Astrocyte of the spinal cord (primary cell): ENCODE data around the gene PTPN11.

Source experiments
- DNase-seq: peaks from one replicate; pipeline ENCODE4 v3.0.0; 2011; ENCODE audit warnings: low read depth, low spot score
- H3K4me3 ChIP-seq: 2 replicates; pipeline ENCODE4 v1.5.1; 2011; ENCODE audit warnings: low read depth, mild to moderate bottlenecking, low read length, moderate library complexity
- in situ Hi-C: cut with HindIII; loops from 2 replicates; pipeline ENCODE4 v1.10.0; 2017; ENCODE audit warnings: low sequenced_read_pairs
- TF ChIP-seq, protein P1 (sequence below): IDR thresholded peaks from 2 replicates; pipeline ENCODE4 v1.5.1; 2012; ENCODE audit warnings: low read depth, mild to moderate bottlenecking, low read length, inconsistent platforms

PTPN11 gene

DNA sequence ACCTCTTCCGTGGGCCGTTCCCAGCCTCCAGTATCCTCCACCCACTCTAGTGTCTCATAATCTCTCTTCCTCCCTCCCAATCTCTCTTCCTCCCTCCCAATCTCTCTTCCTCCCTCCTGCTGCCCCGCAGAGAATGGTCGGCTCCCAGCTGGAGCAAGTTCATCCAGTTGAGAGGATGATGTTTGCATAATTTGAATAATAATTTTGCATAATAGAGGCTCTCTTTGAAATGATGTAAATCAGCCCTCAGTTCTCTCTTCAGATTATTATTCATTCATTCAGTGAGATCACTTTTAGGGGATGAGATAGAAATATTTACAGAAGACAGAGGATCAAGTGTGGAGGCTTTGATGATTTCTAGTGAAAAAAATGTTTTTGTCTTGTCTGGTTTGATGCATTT is 125.0 kb downstream of the PTPN11 start:
- no peak for DNase-seq
- in situ Hi-C loops, result no loop called here
- TF ChIP-seq, protein P1, sequence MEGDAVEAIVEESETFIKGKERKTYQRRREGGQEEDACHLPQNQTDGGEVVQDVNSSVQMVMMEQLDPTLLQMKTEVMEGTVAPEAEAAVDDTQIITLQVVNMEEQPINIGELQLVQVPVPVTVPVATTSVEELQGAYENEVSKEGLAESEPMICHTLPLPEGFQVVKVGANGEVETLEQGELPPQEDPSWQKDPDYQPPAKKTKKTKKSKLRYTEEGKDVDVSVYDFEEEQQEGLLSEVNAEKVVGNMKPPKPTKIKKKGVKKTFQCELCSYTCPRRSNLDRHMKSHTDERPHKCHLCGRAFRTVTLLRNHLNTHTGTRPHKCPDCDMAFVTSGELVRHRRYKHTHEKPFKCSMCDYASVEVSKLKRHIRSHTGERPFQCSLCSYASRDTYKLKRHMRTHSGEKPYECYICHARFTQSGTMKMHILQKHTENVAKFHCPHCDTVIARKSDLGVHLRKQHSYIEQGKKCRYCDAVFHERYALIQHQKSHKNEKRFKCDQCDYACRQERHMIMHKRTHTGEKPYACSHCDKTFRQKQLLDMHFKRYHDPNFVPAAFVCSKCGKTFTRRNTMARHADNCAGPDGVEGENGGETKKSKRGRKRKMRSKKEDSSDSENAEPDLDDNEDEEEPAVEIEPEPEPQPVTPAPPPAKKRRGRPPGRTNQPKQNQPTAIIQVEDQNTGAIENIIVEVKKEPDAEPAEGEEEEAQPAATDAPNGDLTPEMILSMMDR, result no peak
- H3K4me3 ChIP-seq, result no peak overlapping the region

GRCh38 chr12:112546339-112546738 is 127.6 kb downstream of the PTPN11 start:
- TF ChIP-seq, protein P1, result no peak
- no peak overlapping the region for H3K4me3 ChIP-seq
- in situ Hi-C loops, result no loop called here
- DNase-seq, result no peak

GRCh38 chr12:112546996-112547395 is 128.2 kb downstream of the PTPN11 start:
- no peak overlapping the region for H3K4me3 ChIP-seq
- in situ Hi-C loops, result no loop called here
- TF ChIP-seq, protein P1, result no peak
- DNase-seq, result no peak

DNA sequence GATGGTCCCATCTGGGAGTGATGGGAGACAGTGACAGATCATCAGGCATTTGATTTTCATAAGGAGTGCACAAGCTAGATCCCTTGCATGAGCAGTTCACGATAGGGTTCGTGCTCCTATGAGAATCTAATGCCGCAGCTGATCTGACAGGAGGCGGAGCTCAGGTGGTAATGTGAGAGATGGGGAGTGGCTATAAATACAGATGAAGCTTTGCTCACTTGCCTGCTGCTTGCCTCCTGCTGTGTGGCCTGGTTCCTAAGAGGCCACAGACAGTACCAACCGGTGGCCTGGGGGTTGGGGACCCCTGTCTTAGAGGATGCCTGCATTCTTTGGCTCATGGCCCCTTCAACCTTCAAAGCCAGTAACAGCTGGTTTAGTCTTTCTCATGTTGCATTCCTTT is 130.3 kb downstream of the PTPN11 start:
- TF ChIP-seq, protein P1, result no peak
- H3K4me3 ChIP-seq, result no peak overlapping the region
- in situ Hi-C loops, result no loop called here
- DNase-seq, result no peak

DNA sequence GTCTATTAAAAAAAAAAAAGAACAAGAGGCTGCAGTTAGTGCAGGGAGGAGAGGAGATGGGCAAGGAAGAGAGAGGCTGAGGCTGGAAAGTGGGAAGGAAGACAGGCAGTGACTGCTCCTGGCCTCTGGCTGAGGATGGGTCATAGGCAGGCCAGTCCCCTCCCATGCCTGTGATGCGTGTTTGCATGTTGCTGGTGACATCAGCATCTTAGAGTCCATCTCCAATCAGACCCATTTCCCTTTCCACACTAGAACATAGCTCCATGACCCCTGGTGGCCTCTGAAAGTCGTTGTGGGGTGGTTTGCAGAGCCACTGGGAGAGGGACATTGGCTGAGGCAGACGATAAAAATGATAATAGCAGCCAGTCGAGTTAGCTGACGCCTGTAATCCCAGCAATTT is 132.9 kb downstream of the PTPN11 start:
- H3K4me3 ChIP-seq, result no peak overlapping the region
- TF ChIP-seq, protein P1, result no peak
- in situ Hi-C loops, result no loop called here
- no peak for DNase-seq

DNA sequence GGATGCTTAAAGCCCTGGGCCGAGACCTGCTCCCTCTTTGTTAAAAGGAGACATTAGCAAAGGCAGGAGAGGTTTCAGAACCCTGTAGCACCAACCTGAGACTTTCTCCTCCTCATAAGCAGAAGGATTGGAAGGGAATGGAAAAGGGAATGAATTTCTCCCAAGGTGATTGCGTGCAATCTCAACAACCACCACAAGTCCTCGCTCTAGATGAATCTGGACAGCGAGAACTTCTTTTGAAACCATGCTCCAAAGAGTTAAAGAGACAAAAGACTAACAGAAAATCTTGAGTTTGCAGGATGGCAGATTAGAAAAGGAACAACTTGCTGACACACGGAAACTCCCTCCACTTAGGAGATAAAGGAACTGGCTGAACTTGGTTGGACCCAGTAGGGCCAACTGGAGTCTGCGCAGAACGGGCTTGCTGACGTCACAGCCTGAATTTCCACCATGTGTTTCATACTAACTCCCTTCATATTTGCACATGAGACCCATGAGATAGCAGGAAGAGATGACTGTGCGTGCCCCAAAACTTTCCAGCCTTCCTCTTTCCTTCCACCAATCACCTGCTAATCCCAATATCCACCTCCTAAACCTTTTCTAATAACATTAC is 137.0 kb downstream of the PTPN11 start:
- in situ Hi-C loops, result no loop called here
- TF ChIP-seq, protein P1, result no peak
- no peak overlapping the region for H3K4me3 ChIP-seq
- DNase-seq, result no peak
